Cardiac septum (tissue), 1 donor: ENCODE data around the gene ROPN1. TPM values are rescaled to one million over a fixed set of nuclear protein-coding genes. Genes with fewer than 3 reads are reported as not detected.

ENCODE experiments used
- total RNA-seq: library from RNA; stranded (reverse); fragmentation: NEBNext Ultra II Directional; extraction: Animal tissue kit (Norgen Biotek cat#: 25700); gene quantifications from one replicate; pipeline ENCODE4 v1.2.1, GENCODE V29; 2021
- donor health status: DM: no; HTN: no; CAD: no.

ROPN1 gene
- total RNA-seq, 1 donor from 2014 or later: not detected

Other genes starting within 250 kb of the ROPN1 start
- gene MYLK, start 107.8 kb downstream of the ROPN1 start, total RNA-seq: 17.8 TPM
- 10.0 TPM for gene CCDC14, start 30.9 kb downstream of the ROPN1 start, total RNA-seq
- gene KALRN, start 41.2 kb upstream of the ROPN1 start, total RNA-seq: 139 TPM